ENCODE results near the gene SRGN.

The SRGN gene

GRCh38 chr10:69142983-69143382 lies 55.1 kb downstream of the SRGN start:
- DNase-seq, result no peak

- no peak for DNase-seq
Observed at GRCh38 chr10:69145329-69145728, 57.4 kb downstream of the SRGN start.

- DNase-seq, result no peak
Observed at GRCh38 chr10:69145864-69146263, 58.0 kb downstream of the SRGN start.

GRCh38 chr10:69146759-69147158 lies 58.9 kb downstream of the SRGN start:
- DNase-seq, result no peak

- DNase-seq, result no peak
Observed at GRCh38 chr10:69151984-69152383, 64.1 kb downstream of the SRGN start.

GRCh38 chr10:69153227-69153626 lies 65.3 kb downstream of the SRGN start:
- no peak for DNase-seq
